HepG2 (cell line): Measurements from ENCODE around the gene NOP58. TPM values are rescaled to one million over a fixed set of nuclear protein-coding genes. Genes with fewer than 3 reads are reported as not detected.

Experiments
- AHR ChIP-seq: IDR thresholded peaks from 2 replicates; pipeline ENCODE4 v1.6.1; 2018; ENCODE audit warnings: missing genetic modification reagents, missing compliant biosample characterization
- DNMT3B ChIP-seq: conservative IDR thresholded peaks from 2 replicates; pipeline ENCODE4 v1.6.1; 2016; ENCODE audit warnings: missing biosample characterization, control low read depth
- DPF2 ChIP-seq: sonication (generic); formaldehyde crosslinking; IDR thresholded peaks from 2 replicates; pipeline ENCODE4 v1.4.0; 2020; ENCODE audit warnings: mild to moderate bottlenecking, low read depth, missing genetic modification reagents, borderline replicate concordance
- ISX ChIP-seq: sonication (generic); formaldehyde crosslinking; conservative IDR thresholded peaks from 2 replicates; pipeline ENCODE4 v1.5.0; 2020; ENCODE audit warnings: missing genetic modification reagents
- MTF2 ChIP-seq: sonication (generic); formaldehyde crosslinking; IDR thresholded peaks from 2 replicates; pipeline ENCODE4 v1.5.0; 2020; ENCODE audit warnings: missing genetic modification reagents, borderline replicate concordance
- NFRKB ChIP-seq: fragments of 450-650 bp; IDR thresholded peaks from 2 replicates; pipeline ENCODE4 v1.6.1; 2017
- POLR2AphosphoS2 ChIP-seq: IDR thresholded peaks from 2 replicates; pipeline ENCODE4 v1.6.1; 2011; ENCODE audit warnings: low read depth, low read length, improper control_type of control experiment
- RCOR2 ChIP-seq: IDR thresholded peaks from 2 replicates; pipeline ENCODE4 v1.6.1; 2016; ENCODE audit warnings: missing biosample characterization, missing genetic modification reagents
- TSC22D2 ChIP-seq: sonication (generic); formaldehyde crosslinking; IDR thresholded peaks from 2 replicates; pipeline ENCODE4 v1.5.1; 2020; ENCODE audit warnings: missing genetic modification reagents, mild to moderate bottlenecking, borderline replicate concordance
- YEATS2 ChIP-seq: sonication (generic); formaldehyde crosslinking; IDR thresholded peaks from 2 replicates; pipeline ENCODE4 v1.4.0; 2020; ENCODE audit warnings: missing genetic modification reagents, borderline replicate concordance
- ZFP37 ChIP-seq: sonication (generic); formaldehyde crosslinking; IDR thresholded peaks from 2 replicates; pipeline ENCODE4 v1.4.0; 2020; ENCODE audit warnings: missing genetic modification reagents, borderline replicate concordance
- ZFYVE20 ChIP-seq: sonication (generic); formaldehyde crosslinking; IDR thresholded peaks from 2 replicates; pipeline ENCODE4 v1.8.0; 2023; ENCODE audit warnings: low read depth, mild to moderate bottlenecking, moderate library complexity, missing genetic modification reagents, borderline replicate concordance
- ZHX2 ChIP-seq, 2 experiments: sonication (generic) in 1 of 2; formaldehyde crosslinking in 1 of 2; IDR thresholded peaks; 2 replicates each; pipeline versions ENCODE4 v1.6.1 to v1.9.0; 2014 to 2022; ENCODE audit warnings: antibody characterized with exemption in 1 of 2, borderline replicate concordance in 1 of 2, inconsistent platforms in 1 of 2, low read depth in 1 of 2, missing genetic modification reagents in 1 of 2
- ZNF224 ChIP-seq: sonication (generic); formaldehyde crosslinking; IDR thresholded peaks from 2 replicates; pipeline ENCODE4 v1.5.0; 2020; ENCODE audit warnings: mild to moderate bottlenecking, missing genetic modification reagents
- ZNF773 ChIP-seq: sonication (generic); formaldehyde crosslinking; IDR thresholded peaks from 2 replicates; pipeline ENCODE4 v1.4.0; 2020; ENCODE audit warnings: missing genetic modification reagents, borderline replicate concordance
- polyA plus RNA-seq, 8 experiments: library from polyadenylated mRNA; depleted of rRNA in 3 of 8; stranded (reverse) in 7 of 8; unstranded in 1 of 8; fragments of >200 nt; fragmentation: Illumina TruSeq in 4 of 8; extraction: Trizol in 4 of 8; gene quantifications; 2 replicates each; pipeline versions ENCODE4 v1.2.1 to v1.2.3, GENCODE V29; 2011 to 2016; ENCODE audit warnings: low read depth in 4 of 8, missing spikeins in 1 of 8, mixed read lengths in 1 of 8; ENCODE audit not compliant: insufficient read depth in 1 of 8
- total RNA-seq, 5 experiments: library from RNA; depleted of rRNA; stranded (reverse); fragments of >200 nt; fragmentation: Illumina TruSeq; extraction: Trizol; gene quantifications; 2 replicates each; pipeline ENCODE4 v1.2.3, GENCODE V29; 2016; ENCODE audit warnings: low read depth in 1 of 5
- TF ChIP-seq, protein P1 (sequence below): sonication (generic); formaldehyde crosslinking; IDR thresholded peaks from 2 replicates; pipeline ENCODE4 v1.4.0; 2020; ENCODE audit warnings: missing genetic modification reagents
- TF ChIP-seq, protein P2 (sequence below): sonication (generic); formaldehyde crosslinking; IDR thresholded peaks from 2 replicates; pipeline ENCODE4 v1.4.0; 2020; ENCODE audit warnings: missing genetic modification reagents, borderline replicate concordance
- TF ChIP-seq, protein P3 (sequence below): IDR thresholded peaks from 2 replicates; pipeline ENCODE4 v1.6.1; 2016; ENCODE audit warnings: low read depth

NOP58 gene
- total and polyA plus RNA-seq, 2 of the 13 experiments (the other 11 are each of a cell fraction or from before 2014, with no cell fraction given): 74.9 to 203 TPM

DNA sequence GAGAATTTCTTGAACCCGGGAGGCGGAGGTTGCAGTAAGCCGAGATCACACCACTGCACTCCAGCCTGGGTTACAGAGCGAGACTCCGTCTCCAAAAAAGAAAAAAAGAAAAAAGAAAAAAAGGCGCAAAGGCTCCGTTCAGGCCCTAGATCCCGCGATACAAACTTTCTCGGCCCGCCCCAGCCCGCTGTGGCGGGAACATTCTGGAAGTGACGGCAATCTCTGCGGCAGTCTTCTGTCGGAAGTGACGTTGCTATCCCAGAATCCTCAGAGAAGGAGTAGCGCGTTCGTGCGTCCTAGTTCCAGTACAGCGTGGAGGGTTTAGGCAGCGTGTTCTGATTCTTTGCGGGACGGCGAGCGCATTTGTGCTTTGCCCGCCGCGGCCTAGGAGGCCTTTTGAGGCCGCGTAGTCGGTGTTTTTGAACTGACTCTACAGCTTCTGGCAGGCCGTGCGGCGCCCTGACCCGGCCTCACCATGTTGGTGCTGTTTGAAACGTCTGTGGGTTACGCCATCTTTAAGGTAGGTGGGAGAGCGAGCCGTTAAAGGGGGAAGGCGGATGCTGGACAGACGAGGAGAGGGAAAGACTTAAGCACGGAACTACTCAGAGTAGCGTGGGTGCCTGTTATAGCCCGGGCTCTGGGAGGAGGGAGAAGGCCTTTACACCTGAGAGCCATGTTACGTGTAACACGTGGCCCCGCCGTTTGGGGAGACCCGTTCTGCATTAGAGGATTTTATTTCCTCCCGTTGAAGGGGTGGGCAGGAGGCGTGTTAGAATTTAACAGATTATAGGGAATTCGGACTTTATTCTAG, at the start of gene NOP58 (continued):
- peak; percentile 98 for TF ChIP-seq ZHX2 (IDR thresholded peaks at IDR 0.05; ENCODE audit: low read depth)
- no peak for TF ChIP-seq ZHX2 (CRISPR knock-in tag; IDR thresholded peaks at IDR 0.05; ENCODE audit: borderline replicate concordance)
- TF ChIP-seq POLR2AphosphoS2: peak; percentile 97
- TF ChIP-seq ZFYVE20: no peak
- TF ChIP-seq DPF2 (CRISPR knock-in tag): no peak
- no peak for TF ChIP-seq RCOR2 (CRISPR knock-in tag)
- TF ChIP-seq ZNF773 (CRISPR knock-in tag): 0 out of 2 replicates have a peak, but pooled peaks have one; percentile 51
- TF ChIP-seq ZNF224: peak; percentile 96; the same call in 1 of the 2 replicates
- TF ChIP-seq AHR (CRISPR knock-in tag): peak; percentile 90; the same call in 1 of the 2 replicates
- TF ChIP-seq, protein P1, sequence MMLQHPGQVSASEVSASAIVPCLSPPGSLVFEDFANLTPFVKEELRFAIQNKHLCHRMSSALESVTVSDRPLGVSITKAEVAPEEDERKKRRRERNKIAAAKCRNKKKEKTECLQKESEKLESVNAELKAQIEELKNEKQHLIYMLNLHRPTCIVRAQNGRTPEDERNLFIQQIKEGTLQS (CRISPR knock-in tag): peak; percentile 47; the same call in 1 of the 2 replicates
- 0 out of 2 replicates have a peak, but pooled peaks have one; percentile 71 for TF ChIP-seq ZFP37 (CRISPR knock-in tag)
- TF ChIP-seq, protein P2, sequence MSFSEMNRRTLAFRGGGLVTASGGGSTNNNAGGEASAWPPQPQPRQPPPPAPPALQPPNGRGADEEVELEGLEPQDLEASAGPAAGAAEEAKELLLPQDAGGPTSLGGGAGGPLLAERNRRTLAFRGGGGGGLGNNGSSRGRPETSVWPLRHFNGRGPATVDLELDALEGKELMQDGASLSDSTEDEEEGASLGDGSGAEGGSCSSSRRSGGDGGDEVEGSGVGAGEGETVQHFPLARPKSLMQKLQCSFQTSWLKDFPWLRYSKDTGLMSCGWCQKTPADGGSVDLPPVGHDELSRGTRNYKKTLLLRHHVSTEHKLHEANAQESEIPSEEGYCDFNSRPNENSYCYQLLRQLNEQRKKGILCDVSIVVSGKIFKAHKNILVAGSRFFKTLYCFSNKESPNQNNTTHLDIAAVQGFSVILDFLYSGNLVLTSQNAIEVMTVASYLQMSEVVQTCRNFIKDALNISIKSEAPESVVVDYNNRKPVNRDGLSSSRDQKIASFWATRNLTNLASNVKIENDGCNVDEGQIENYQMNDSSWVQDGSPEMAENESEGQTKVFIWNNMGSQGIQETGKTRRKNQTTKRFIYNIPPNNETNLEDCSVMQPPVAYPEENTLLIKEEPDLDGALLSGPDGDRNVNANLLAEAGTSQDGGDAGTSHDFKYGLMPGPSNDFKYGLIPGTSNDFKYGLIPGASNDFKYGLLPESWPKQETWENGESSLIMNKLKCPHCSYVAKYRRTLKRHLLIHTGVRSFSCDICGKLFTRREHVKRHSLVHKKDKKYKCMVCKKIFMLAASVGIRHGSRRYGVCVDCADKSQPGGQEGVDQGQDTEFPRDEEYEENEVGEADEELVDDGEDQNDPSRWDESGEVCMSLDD (CRISPR knock-in tag): no peak; the same call in 1 of the 2 replicates
- TF ChIP-seq NFRKB: 0 out of 2 replicates have a peak, but pooled peaks have one; percentile 30
- no peak for TF ChIP-seq DNMT3B (CRISPR knock-in tag)
- TF ChIP-seq, protein P3, sequence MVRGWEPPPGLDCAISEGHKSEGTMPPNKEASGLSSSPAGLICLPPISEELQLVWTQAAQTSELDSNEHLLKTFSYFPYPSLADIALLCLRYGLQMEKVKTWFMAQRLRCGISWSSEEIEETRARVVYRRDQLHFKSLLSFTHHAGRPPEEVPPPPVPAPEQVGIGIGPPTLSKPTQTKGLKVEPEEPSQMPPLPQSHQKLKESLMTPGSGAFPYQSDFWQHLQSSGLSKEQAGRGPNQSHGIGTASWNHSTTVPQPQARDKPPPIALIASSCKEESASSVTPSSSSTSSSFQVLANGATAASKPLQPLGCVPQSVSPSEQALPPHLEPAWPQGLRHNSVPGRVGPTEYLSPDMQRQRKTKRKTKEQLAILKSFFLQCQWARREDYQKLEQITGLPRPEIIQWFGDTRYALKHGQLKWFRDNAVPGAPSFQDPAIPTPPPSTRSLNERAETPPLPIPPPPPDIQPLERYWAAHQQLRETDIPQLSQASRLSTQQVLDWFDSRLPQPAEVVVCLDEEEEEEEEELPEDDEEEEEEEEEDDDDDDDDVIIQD (CRISPR knock-in tag): no peak
- TF ChIP-seq YEATS2 (CRISPR knock-in tag): peak; percentile 99
- TF ChIP-seq ISX (CRISPR knock-in tag): no peak
- TF ChIP-seq TSC22D2: peak; percentile 82; the same call in 1 of the 2 replicates
- no peak; the same call in 1 of the 2 replicates for TF ChIP-seq MTF2 (CRISPR knock-in tag)
